GM12878 (cell line): ENCODE measurements around the gene TMEM150A.
"Not testable (repeated sequence)": the region's sequence is repeated elsewhere in the genome, so short reads cannot be mapped to it uniquely, and the experiment has no call there.

ENCODE experiments used
- ASH2L ChIP-seq: fragments of 300-600, 200-600 bp; sonication (generic); IDR thresholded peaks from 2 replicates; pipeline ENCODE4 v1.6.1; 2017; ENCODE audit warnings: low read depth, mild to moderate bottlenecking, borderline replicate concordance
- BCL11A ChIP-seq: IDR thresholded peaks from 2 replicates; pipeline ENCODE4 v1.6.1; 2011; ENCODE audit warnings: low read depth, low read length
- BRCA1 ChIP-seq: IDR thresholded peaks from 2 replicates; pipeline ENCODE4 v1.6.1; 2011; ENCODE audit warnings: low read depth, low read length, improper control_type of control experiment
- EP300 ChIP-seq, 2 experiments: fragments of 150-350 bp in 1 of 2; IDR thresholded peaks; 2 replicates each; pipeline ENCODE4 v1.6.1; 2011 to 2012; ENCODE audit warnings: low read depth in 2 of 2, low read length in 2 of 2, borderline replicate concordance in 1 of 2, improper control_type of control experiment in 1 of 2, inconsistent platforms in 1 of 2; ENCODE audit not compliant: control insufficient read depth in 1 of 2
- EZH2 ChIP-seq: IDR thresholded peaks from 2 replicates; pipeline ENCODE4 v1.6.1; 2012; ENCODE audit warnings: low read depth, mild to moderate bottlenecking, control low read depth, inconsistent platforms, low read length, borderline replicate concordance; ENCODE audit not compliant: control insufficient read depth
- NR2F1 ChIP-seq: fragments of 450-650 bp; conservative IDR thresholded peaks from 2 replicates; pipeline ENCODE4 v1.6.1; 2017; ENCODE audit warnings: mild to moderate bottlenecking
- POLR2AphosphoS5 ChIP-seq: IDR thresholded peaks from 2 replicates; pipeline ENCODE4 v1.6.1; 2011; ENCODE audit warnings: mild to moderate bottlenecking, low read length, inconsistent platforms
- POU2F2 ChIP-seq: IDR thresholded peaks from 3 replicates; pipeline ENCODE4 v1.6.1; 2011; ENCODE audit warnings: low read depth, mild to moderate bottlenecking, low read length, borderline replicate concordance
- SPI1 ChIP-seq: IDR thresholded peaks from 2 replicates; pipeline ENCODE4 v1.6.1; 2011; ENCODE audit warnings: low read depth, mild to moderate bottlenecking, low read length, moderate library complexity, borderline replicate concordance; ENCODE audit not compliant: insufficient read depth
- SREBF1 ChIP-seq: IDR thresholded peaks from 2 replicates; pipeline ENCODE4 v1.6.1; 2012; ENCODE audit warnings: mild to moderate bottlenecking, low read length
- TF ChIP-seq, protein P1 (sequence below), 3 experiments: IDR thresholded peaks in 2 of 3; conservative IDR thresholded peaks in 1 of 3; 2 replicates each; pipeline ENCODE4 v1.5.1; 2011; ENCODE audit warnings: low read depth in 3 of 3, low read length in 3 of 3, mild to moderate bottlenecking in 3 of 3, control low read depth in 2 of 3, moderate library complexity in 2 of 3, inconsistent platforms in 1 of 3, mixed read lengths in 1 of 3; ENCODE audit not compliant: control insufficient read depth in 2 of 3, insufficient read depth in 1 of 3; ENCODE audit errors: extremely low read depth in 1 of 3
- TF ChIP-seq, protein P2 (sequence below): IDR thresholded peaks from 2 replicates; pipeline ENCODE4 v1.6.1; 2012; ENCODE audit warnings: low read length, inconsistent platforms
- TF ChIP-seq, protein P3 (sequence below): fragments of 450-650 bp; IDR thresholded peaks from 2 replicates; pipeline ENCODE4 v1.6.1; 2016; ENCODE audit warnings: mild to moderate bottlenecking

DNA sequence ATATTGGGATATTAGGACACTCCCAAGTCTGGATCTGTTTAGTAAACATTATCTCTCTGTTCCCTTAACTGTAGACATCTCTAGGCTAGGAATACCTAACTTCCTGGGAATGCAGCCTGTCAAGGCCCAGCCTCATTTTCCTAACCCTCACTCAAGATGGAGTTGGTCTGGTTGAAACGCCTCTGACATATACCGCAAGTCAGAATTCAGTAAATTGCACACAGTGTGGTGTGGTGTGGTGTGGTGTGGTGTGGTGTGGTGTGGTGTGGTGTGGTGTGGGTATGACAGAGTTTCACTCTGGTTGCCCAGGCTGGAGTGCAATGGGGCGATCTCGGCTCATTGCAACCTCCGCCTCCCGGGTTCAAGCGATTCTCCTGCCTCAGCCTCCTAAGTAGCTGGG lies 12.3 kb upstream of the TMEM150A start:
- TF ChIP-seq POU2F2; BRCA1; BCL11A; ASH2L; SREBF1; NR2F1; POLR2AphosphoS5; SPI1; EP300 (IDR thresholded peaks at IDR 0.05; ENCODE audit: borderline replicate concordance in 1 of 2, control insufficient read depth in 1 of 2, low read depth in 2 of 2, low read length in 2 of 2); EZH2: not testable (repeated sequence)
- TF ChIP-seq, protein P1, sequence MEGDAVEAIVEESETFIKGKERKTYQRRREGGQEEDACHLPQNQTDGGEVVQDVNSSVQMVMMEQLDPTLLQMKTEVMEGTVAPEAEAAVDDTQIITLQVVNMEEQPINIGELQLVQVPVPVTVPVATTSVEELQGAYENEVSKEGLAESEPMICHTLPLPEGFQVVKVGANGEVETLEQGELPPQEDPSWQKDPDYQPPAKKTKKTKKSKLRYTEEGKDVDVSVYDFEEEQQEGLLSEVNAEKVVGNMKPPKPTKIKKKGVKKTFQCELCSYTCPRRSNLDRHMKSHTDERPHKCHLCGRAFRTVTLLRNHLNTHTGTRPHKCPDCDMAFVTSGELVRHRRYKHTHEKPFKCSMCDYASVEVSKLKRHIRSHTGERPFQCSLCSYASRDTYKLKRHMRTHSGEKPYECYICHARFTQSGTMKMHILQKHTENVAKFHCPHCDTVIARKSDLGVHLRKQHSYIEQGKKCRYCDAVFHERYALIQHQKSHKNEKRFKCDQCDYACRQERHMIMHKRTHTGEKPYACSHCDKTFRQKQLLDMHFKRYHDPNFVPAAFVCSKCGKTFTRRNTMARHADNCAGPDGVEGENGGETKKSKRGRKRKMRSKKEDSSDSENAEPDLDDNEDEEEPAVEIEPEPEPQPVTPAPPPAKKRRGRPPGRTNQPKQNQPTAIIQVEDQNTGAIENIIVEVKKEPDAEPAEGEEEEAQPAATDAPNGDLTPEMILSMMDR (IDR thresholded peaks at IDR 0.05 in 2 of 3, conservative IDR thresholded peaks at IDR 0.05 in 1 of 3; ENCODE audit: control insufficient read depth in 2 of 3, extremely low read depth in 1 of 3, insufficient read depth in 1 of 3, low read depth in 3 of 3, low read length in 3 of 3), result not testable (repeated sequence)
- TF ChIP-seq, protein P2, sequence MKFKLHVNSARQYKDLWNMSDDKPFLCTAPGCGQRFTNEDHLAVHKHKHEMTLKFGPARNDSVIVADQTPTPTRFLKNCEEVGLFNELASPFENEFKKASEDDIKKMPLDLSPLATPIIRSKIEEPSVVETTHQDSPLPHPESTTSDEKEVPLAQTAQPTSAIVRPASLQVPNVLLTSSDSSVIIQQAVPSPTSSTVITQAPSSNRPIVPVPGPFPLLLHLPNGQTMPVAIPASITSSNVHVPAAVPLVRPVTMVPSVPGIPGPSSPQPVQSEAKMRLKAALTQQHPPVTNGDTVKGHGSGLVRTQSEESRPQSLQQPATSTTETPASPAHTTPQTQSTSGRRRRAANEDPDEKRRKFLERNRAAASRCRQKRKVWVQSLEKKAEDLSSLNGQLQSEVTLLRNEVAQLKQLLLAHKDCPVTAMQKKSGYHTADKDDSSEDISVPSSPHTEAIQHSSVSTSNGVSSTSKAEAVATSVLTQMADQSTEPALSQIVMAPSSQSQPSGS, result not testable (repeated sequence)
- TF ChIP-seq, protein P3, sequence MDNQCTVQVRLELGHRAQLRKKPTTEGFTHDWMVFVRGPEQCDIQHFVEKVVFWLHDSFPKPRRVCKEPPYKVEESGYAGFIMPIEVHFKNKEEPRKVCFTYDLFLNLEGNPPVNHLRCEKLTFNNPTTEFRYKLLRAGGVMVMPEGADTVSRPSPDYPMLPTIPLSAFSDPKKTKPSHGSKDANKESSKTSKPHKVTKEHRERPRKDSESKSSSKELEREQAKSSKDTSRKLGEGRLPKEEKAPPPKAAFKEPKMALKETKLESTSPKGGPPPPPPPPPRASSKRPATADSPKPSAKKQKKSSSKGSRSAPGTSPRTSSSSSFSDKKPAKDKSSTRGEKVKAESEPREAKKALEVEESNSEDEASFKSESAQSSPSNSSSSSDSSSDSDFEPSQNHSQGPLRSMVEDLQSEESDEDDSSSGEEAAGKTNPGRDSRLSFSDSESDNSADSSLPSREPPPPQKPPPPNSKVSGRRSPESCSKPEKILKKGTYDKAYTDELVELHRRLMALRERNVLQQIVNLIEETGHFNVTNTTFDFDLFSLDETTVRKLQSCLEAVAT, result not testable (repeated sequence)
